ENCODE data around the gene ASCC3.

ASCC3 gene

GRCh38 chr6:100461917-100462705, 419.0 kb downstream of the ASCC3 start:
- DNase-seq: no peak

- DNase-seq: no peak
These were observed 419.7 kb downstream of the ASCC3 start for GRCh38 chr6:100461278-100461916.

- no peak for DNase-seq
These were observed 420.4 kb downstream of the ASCC3 start for GRCh38 chr6:100460650-100461204.

GRCh38 chr6:100459592-100460184, 421.4 kb downstream of the ASCC3 start:
- DNase-seq: no peak

- no peak for DNase-seq
These were observed 422.1 kb downstream of the ASCC3 start for GRCh38 chr6:100458841-100459591.

Measured in left hindlimb (tissue), 1 donor.